Neural crest cell (in vitro differentiated cells): ENCODE data around the gene PIK3R3. TPM values are rescaled to one million over a fixed set of nuclear protein-coding genes. Genes with fewer than 3 reads are reported as not detected.
A peak's percentile ranks its signal among the peaks of the same experiment; 100 is the strongest.

Source experiments
- DNase-seq: peaks from one replicate; pipeline ENCODE4 v3.0.0; 2021; ENCODE audit warnings: low read depth, mixed read lengths, low spot score
- H3K27ac Mint-ChIP-seq: one replicate; pipeline ENCODE4 v1.8.0; 2021; ENCODE audit warnings: mild to moderate bottlenecking, mixed read lengths; ENCODE audit not compliant: unreplicated experiment
- H3K27me3 Mint-ChIP-seq: 2 replicates; pipeline ENCODE4 v1.8.0; 2021; ENCODE audit warnings: low read depth, mild to moderate bottlenecking, mixed read lengths
- H3K36me3 Mint-ChIP-seq: 2 replicates; pipeline ENCODE4 v1.8.0; 2021; ENCODE audit warnings: low read depth, mild to moderate bottlenecking, mixed read lengths
- H3K4me1 Mint-ChIP-seq: 2 replicates; pipeline ENCODE4 v1.8.0; 2021; ENCODE audit warnings: mixed read lengths
- H3K4me3 Mint-ChIP-seq: one replicate; pipeline ENCODE4 v1.8.0; 2021; ENCODE audit warnings: mild to moderate bottlenecking, mixed read lengths
- H3K9me3 Mint-ChIP-seq: 2 replicates; pipeline ENCODE4 v1.8.0; 2021; ENCODE audit warnings: mixed read lengths
- total RNA-seq: library from RNA; stranded (reverse); gene quantifications from 2 replicates; pipeline ENCODE4 v1.2.1, GENCODE V29; 2021
- TF ChIP-seq, protein P1 (sequence below): fragments of 200-600 bp; sonication (generic); conservative IDR thresholded peaks from 2 replicates; pipeline ENCODE4 v1.5.0; 2021; ENCODE audit warnings: antibody characterized with exemption, mild to moderate bottlenecking

Gene PIK3R3
- total RNA-seq, 1 donor from 2014 or later: 92.2 TPM

DNA sequence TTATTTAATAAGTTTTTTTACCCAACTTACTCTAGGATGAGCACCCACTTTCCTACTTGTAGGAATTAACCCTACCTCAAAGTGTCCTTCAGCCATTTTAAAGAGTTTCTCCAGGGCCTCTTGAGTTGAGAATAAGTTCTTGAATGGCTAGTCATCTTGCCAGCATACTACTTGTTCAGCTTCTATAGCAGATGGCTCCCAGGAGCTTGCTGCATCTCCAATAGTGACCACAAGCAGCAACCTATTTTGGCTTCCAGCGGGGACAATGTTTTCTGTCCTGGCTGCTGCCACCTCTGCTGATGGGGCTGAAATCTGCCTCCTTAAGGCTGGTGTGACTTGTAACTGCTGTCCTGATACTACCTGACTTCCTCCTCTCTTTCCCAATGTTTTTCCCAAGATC is 20.8 kb upstream of the PIK3R3 start:
- DNase-seq: no peak
- Mint-ChIP-seq H3K36me3 (no peaks in the 10 kb centered on the region), H3K27ac (no peak overlapping the region), H3K27me3 (no peaks in the 10 kb centered on the region), H3K4me3 (no peak overlapping the region), H3K4me1 (no peaks in the 10 kb centered on the region), H3K9me3 (no peaks in the 10 kb centered on the region)
- TF ChIP-seq, protein P1, sequence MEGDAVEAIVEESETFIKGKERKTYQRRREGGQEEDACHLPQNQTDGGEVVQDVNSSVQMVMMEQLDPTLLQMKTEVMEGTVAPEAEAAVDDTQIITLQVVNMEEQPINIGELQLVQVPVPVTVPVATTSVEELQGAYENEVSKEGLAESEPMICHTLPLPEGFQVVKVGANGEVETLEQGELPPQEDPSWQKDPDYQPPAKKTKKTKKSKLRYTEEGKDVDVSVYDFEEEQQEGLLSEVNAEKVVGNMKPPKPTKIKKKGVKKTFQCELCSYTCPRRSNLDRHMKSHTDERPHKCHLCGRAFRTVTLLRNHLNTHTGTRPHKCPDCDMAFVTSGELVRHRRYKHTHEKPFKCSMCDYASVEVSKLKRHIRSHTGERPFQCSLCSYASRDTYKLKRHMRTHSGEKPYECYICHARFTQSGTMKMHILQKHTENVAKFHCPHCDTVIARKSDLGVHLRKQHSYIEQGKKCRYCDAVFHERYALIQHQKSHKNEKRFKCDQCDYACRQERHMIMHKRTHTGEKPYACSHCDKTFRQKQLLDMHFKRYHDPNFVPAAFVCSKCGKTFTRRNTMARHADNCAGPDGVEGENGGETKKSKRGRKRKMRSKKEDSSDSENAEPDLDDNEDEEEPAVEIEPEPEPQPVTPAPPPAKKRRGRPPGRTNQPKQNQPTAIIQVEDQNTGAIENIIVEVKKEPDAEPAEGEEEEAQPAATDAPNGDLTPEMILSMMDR: no peak

- H3K36me3 Mint-ChIP-seq: no peaks in the 10 kb centered on the region
- H3K27ac Mint-ChIP-seq: no peak overlapping the region
- H3K9me3 Mint-ChIP-seq: no peaks in the 10 kb centered on the region
- DNase-seq: no peak
- TF ChIP-seq, protein P1: no peak
- H3K27me3 Mint-ChIP-seq: no peaks in the 10 kb centered on the region
- no peak overlapping the region for H3K4me3 Mint-ChIP-seq
- H3K4me1 Mint-ChIP-seq: no peaks in the 10 kb centered on the region
These were observed 19.6 kb upstream of the PIK3R3 start for GRCh38 chr1:46152016-46152415.

- H3K27me3 Mint-ChIP-seq: no peaks in the 10 kb centered on the region
- no peaks in the 10 kb centered on the region for H3K36me3 Mint-ChIP-seq
- TF ChIP-seq, protein P1: no peak
- no peaks in the 10 kb centered on the region for H3K9me3 Mint-ChIP-seq
- no peak for DNase-seq
- no peak overlapping the region for H3K27ac Mint-ChIP-seq
- H3K4me3 Mint-ChIP-seq: no peak overlapping the region
- H3K4me1 Mint-ChIP-seq: no peaks in the 10 kb centered on the region
These were observed 17.7 kb upstream of the PIK3R3 start for GRCh38 chr1:46150085-46150484.

GRCh38 chr1:46148318-46148717 is 15.9 kb upstream of the PIK3R3 start:
- Mint-ChIP-seq H3K9me3 (no peaks in the 10 kb centered on the region), H3K4me1 (no peaks in the 10 kb centered on the region), H3K27ac (no peak overlapping the region), H3K27me3 (no peaks in the 10 kb centered on the region), H3K4me3 (no peak overlapping the region), H3K36me3 (no peaks in the 10 kb centered on the region)
- DNase-seq: no peak
- TF ChIP-seq, protein P1: no peak

DNA sequence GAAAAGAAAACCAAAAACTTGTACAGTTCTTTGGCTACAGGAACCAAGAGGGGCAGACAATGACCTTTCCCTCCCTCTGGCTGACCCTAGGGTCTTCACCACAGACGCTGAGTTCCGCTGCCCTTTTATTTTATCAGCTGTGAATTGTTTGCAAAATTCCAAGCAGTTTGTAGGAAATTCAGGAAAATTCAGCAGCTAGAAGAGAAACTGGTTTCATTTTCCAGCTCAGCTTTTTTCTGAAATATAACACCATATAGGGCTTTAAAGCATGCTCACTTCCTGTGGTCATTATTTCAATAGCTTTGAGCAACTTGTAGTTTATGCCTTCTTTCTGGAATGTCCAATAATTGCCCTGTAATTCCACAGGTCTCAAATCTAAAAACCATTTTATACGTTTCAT is 5.5 kb upstream of the PIK3R3 start:
- H3K27ac Mint-ChIP-seq: no peak overlapping the region
- H3K4me1 Mint-ChIP-seq: peaks cover 39% of the 10 kb centered on the region
- no peak for DNase-seq
- H3K36me3 Mint-ChIP-seq: no peaks in the 10 kb centered on the region
- H3K27me3 Mint-ChIP-seq: no peaks in the 10 kb centered on the region
- peak overlapping the region; percentile 65 for H3K4me3 Mint-ChIP-seq
- H3K9me3 Mint-ChIP-seq: no peaks in the 10 kb centered on the region
- TF ChIP-seq, protein P1: no peak

- Mint-ChIP-seq H3K36me3 (no peaks in the 10 kb centered on the region), H3K4me3 (no peak overlapping the region), H3K27ac (no peak overlapping the region), H3K27me3 (no peaks in the 10 kb centered on the region), H3K4me1 (peaks cover 40% of the 10 kb centered on the region), H3K9me3 (no peaks in the 10 kb centered on the region)
- TF ChIP-seq, protein P1: no peak
- DNase-seq: no peak
These were observed 4.3 kb upstream of the PIK3R3 start for GRCh38 chr1:46136711-46137110.
